GM18508 (cell line): ENCODE results near the gene ADAMTS1.

ENCODE experiments used
- ATAC-seq: cut with Tn5 transposase; IDR thresholded peaks from one replicate; pipeline ENCODE4 v1.9.1; 2021; ENCODE audit warnings: moderate number of reproducible peaks; ENCODE audit not compliant: insufficient read depth, unreplicated experiment

Gene ADAMTS1

DNA sequence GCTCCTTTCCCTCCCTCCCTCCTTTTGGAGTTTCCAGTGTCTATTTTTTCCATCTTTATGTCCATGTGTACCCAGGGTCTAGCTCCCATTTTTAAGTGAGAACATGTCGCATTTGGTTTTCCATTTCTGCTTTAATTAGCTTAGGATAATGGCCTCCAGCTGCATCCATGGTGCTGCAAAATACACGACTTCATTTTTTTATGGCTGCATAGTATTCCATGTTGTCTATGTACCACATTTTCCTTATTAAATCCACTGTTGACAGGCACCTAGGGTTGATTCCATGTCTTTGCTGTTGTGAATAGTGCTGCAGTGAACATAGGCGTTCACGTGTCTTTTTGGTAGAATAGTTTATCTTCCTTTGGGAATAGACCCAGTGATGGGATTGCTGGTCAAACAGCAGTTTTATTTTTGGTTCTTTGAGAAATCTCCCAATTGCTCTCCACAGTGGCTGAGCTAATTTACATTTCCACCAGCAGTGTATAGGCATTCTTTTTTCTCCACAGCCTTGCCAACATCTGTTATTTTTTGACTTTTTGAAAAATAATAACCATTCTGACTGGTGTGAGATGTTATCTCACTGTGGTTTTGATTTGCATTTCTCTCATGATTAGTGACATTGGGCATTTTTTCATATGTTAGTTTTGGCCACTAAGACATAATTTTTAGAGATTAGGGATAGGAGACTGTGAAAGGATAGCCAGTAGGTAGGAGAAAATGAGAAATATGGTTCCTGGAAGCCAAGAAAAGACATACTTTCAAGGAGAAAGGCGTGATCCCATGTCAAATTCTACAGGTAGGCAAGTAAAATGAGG, 50.4 kb downstream of the ADAMTS1 start:
- ATAC-seq, result no peak

DNA sequence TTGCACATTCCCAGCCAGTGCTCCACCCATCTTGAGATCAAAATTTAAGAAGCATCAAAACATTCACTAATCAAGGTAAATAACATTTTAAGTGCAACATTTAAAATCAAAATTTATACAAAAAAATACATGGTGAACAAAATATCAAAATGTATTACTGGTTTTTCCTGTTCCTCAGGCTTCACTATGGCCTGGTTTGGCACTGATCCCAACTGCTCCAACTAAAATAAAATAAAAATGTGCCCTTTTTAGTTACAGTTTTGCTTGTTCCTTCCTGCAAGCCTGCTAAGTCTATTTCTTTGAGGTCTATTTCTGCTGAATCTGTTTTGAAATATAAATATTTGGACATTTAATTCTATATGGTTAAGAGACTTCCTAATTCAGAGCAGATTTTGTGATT, 54.9 kb downstream of the ADAMTS1 start:
- no peak for ATAC-seq

DNA sequence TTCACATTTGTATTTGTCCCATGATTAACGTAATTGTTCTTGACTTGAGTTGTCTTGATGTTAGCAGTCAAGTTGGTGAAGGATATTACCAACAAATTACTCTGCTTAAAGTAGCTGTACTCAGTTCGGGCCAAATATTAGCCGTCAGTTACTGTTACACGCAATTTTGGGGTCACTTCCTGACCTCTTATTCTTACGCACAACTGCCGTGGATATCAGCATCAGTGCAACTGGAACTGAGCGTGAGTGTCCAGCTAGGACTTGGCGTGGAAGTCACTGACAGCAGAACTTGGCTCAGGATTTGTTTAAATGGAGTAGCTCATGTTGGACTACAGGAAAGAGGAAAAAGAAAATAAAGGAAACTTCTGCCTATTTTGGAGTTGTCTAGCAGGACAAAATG, 56.4 kb downstream of the ADAMTS1 start:
- no peak for ATAC-seq
